HL-60 (cell line): ENCODE measurements around the gene IL17RD.

Experiments used
- DNase-seq, 2 experiments: peaks; one replicate each; pipeline ENCODE4 v3.0.0-alpha.2; 2010 to 2020; ENCODE audit warnings: low read depth in 1 of 2, low spot score in 1 of 2
- H3K27ac ChIP-seq: fragments of 250-450 bp; sonication (Bioruptor Pico); replicated peaks from 2 replicates; pipeline ENCODE4 v1.5.1; 2020; ENCODE audit warnings: mild to moderate bottlenecking, moderate library complexity
- H3K27me3 ChIP-seq: fragments of 250-450 bp; sonication (Bioruptor Pico); 2 replicates; pipeline ENCODE4 v1.5.1; 2021; ENCODE audit warnings: mild to moderate bottlenecking, moderate library complexity; ENCODE audit not compliant: insufficient read depth, poor library complexity, severe bottlenecking
- H3K4me3 ChIP-seq: replicated peaks from 2 replicates; pipeline ENCODE4 v1.5.1; 2011; ENCODE audit warnings: mild to moderate bottlenecking, control low read depth, low read length; ENCODE audit not compliant: insufficient read depth
- GABPA ChIP-seq: IDR thresholded peaks from 2 replicates; pipeline ENCODE4 v1.6.1; 2012; ENCODE audit warnings: low read depth
- POLR2AphosphoS5 ChIP-seq: IDR thresholded peaks from 2 replicates; pipeline ENCODE4 v1.6.1; 2012; ENCODE audit warnings: low read depth
- SPI1 ChIP-seq: IDR thresholded peaks from 2 replicates; pipeline ENCODE4 v1.6.1; 2012; ENCODE audit warnings: low read depth, mild to moderate bottlenecking, borderline replicate concordance
- TF ChIP-seq, protein P1 (sequence below): IDR thresholded peaks from 2 replicates; pipeline ENCODE4 v1.6.1; 2012; ENCODE audit warnings: low read depth; ENCODE audit not compliant: insufficient replicate concordance
- TF ChIP-seq, protein P2 (sequence below): IDR thresholded peaks from one replicate; pipeline ENCODE4 v1.5.1; 2011; ENCODE audit warnings: low read length, control low read depth, inconsistent platforms; ENCODE audit not compliant: insufficient read depth

The IL17RD gene

DNA sequence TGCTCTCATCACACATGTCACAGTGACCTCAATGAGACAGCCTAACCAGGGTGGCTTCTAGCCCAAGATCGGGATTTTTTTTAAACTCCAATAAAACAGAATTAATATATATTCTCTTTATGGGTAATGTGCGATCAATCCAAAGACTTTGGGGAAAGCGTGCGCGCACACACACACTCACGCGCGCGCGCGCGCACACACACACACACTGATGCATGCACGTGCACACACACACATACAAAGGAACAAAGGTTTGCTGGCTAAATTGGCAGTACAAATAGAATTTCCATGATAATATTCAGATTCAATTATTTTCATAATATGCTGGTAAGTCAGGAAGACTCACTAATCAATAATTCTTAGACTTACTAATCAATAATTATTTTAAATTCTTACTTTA lies 19.3 kb downstream of the IL17RD start:
- Histone ChIP-seq H3K27me3 (peaks cover 7% of the 10 kb centered on the region), H3K27ac (no peak overlapping the region), H3K4me3 (no peak overlapping the region)
- no peak for DNase-seq
- no peak for TF ChIP-seq GABPA
- TF ChIP-seq, protein P1, sequence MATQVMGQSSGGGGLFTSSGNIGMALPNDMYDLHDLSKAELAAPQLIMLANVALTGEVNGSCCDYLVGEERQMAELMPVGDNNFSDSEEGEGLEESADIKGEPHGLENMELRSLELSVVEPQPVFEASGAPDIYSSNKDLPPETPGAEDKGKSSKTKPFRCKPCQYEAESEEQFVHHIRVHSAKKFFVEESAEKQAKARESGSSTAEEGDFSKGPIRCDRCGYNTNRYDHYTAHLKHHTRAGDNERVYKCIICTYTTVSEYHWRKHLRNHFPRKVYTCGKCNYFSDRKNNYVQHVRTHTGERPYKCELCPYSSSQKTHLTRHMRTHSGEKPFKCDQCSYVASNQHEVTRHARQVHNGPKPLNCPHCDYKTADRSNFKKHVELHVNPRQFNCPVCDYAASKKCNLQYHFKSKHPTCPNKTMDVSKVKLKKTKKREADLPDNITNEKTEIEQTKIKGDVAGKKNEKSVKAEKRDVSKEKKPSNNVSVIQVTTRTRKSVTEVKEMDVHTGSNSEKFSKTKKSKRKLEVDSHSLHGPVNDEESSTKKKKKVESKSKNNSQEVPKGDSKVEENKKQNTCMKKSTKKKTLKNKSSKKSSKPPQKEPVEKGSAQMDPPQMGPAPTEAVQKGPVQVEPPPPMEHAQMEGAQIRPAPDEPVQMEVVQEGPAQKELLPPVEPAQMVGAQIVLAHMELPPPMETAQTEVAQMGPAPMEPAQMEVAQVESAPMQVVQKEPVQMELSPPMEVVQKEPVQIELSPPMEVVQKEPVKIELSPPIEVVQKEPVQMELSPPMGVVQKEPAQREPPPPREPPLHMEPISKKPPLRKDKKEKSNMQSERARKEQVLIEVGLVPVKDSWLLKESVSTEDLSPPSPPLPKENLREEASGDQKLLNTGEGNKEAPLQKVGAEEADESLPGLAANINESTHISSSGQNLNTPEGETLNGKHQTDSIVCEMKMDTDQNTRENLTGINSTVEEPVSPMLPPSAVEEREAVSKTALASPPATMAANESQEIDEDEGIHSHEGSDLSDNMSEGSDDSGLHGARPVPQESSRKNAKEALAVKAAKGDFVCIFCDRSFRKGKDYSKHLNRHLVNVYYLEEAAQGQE, result no peak
- TF ChIP-seq POLR2AphosphoS5, result no peak
- no peak for TF ChIP-seq SPI1
- TF ChIP-seq, protein P2, sequence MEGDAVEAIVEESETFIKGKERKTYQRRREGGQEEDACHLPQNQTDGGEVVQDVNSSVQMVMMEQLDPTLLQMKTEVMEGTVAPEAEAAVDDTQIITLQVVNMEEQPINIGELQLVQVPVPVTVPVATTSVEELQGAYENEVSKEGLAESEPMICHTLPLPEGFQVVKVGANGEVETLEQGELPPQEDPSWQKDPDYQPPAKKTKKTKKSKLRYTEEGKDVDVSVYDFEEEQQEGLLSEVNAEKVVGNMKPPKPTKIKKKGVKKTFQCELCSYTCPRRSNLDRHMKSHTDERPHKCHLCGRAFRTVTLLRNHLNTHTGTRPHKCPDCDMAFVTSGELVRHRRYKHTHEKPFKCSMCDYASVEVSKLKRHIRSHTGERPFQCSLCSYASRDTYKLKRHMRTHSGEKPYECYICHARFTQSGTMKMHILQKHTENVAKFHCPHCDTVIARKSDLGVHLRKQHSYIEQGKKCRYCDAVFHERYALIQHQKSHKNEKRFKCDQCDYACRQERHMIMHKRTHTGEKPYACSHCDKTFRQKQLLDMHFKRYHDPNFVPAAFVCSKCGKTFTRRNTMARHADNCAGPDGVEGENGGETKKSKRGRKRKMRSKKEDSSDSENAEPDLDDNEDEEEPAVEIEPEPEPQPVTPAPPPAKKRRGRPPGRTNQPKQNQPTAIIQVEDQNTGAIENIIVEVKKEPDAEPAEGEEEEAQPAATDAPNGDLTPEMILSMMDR, result no peak

DNA sequence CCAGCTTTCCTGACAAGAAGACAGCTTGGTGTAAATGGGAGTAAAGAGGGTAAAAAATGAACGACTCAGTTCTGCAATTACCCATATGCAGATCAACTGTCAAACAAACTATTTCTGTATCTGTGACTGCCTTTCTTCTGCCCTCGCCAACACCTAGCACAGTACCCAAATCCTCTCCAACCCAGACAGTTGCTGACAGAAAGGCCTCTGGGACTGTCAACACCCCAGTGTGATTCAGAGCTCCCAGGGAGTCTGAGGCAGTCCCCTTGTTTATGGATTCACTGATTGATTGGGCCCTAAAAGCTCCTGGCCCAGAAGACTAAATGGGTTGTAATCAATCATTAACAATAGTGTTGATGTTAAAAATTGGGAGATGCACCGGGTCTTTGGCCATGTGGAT lies 20.2 kb downstream of the IL17RD start:
- no peak overlapping the region for H3K27ac ChIP-seq
- TF ChIP-seq POLR2AphosphoS5 (no peak), SPI1 (no peak), GABPA (no peak)
- TF ChIP-seq, protein P1, result no peak
- TF ChIP-seq, protein P2, result no peak
- no peak for DNase-seq
- H3K27me3 ChIP-seq, result peaks cover 7% of the 10 kb centered on the region
- H3K4me3 ChIP-seq, result no peak overlapping the region

DNA sequence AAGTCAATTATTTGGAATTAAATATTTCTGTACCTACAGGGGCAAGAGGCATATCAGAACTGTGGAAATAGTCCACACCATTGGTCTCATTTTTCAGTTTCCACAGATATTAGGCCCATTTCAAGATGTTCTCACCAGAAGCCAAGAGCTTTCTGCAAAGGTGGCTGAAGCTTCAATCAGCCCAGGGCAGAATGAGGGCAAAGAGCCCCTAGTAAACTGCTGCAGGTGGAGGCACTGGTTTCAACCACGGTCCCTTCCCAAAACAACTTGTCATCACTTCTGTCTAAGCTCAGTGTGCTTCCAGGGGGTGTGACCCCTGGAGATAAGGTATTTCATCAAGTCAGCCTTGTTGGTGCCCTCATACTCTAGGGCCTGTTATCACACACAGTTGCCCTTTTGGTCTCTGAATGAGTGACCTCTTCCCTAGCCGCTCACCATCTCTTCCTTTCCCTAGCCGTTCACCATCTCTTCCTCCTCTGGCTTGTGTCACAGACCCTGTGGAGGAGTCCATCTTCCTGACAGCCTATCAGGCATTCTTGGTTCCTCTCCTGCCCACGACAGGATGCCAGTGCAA lies 21.2 kb downstream of the IL17RD start:
- H3K27ac ChIP-seq, result no peak overlapping the region

More for the DNA sequence above, 21.2 kb downstream of the IL17RD start:
- DNase-seq, result no peak
- H3K27me3 ChIP-seq, result peaks cover 7% of the 10 kb centered on the region
- no peak overlapping the region for H3K4me3 ChIP-seq
- TF ChIP-seq GABPA (no peak), POLR2AphosphoS5 (no peak), SPI1 (no peak)
- TF ChIP-seq, protein P2, result no peak
- TF ChIP-seq, protein P1, result no peak
